Measurements from ENCODE around the gene UHRF2. TPM values are rescaled to one million over a fixed set of nuclear protein-coding genes. Genes with fewer than 3 reads are reported as not detected.
A peak's percentile ranks its signal among the peaks of the same experiment; 100 is the strongest.

The UHRF2 gene
- total RNA-seq, 1 experiment from 2014 or later = 45.2 TPM

GRCh38 chr9:6417186-6417585 is 4.2 kb downstream of the UHRF2 start:
- Mint-ChIP-seq H3K4me3 (no peak overlapping the region; a peak in 1 of 5 replicates), H3K4me1 (peaks cover 44% of the 10 kb centered on the region in 2 experiments), H3K27me3 (ENCODE audit: low read depth) (peaks cover 8% of the 10 kb centered on the region), H3K36me3 (ENCODE audit: insufficient read depth in 1 of 3, low read depth in 3 of 3) (peaks cover 9 to 21% (median 16%) of the 10 kb centered on the region in 3 experiments; a peak in 6 of 7 replicates), H3K9me3 (no peaks in the 10 kb centered on the region), H3K27ac (peak overlapping the region in 1 of 3 experiments; percentile 11; a peak in 1 of 7 replicates)
- no peak overlapping the region for H4K5ac ChIP-seq (ENCODE audit: insufficient read length, low read depth, low read length)
- H3K4me1 ChIP-seq (ENCODE audit: insufficient read depth, low read length) = no peaks in the 10 kb centered on the region; the same call in 1 of the 2 replicates
- H2BK120ac ChIP-seq (ENCODE audit: low read depth, low read length, poor library complexity, severe bottlenecking) = no peak overlapping the region
- H3K9me3 ChIP-seq (ENCODE audit: control insufficient read depth, low read depth, low read length) = no peaks in the 10 kb centered on the region
- H2BK12ac ChIP-seq (ENCODE audit: insufficient read length, low read depth, low read length) = no peak overlapping the region
- peaks cover 37% of the 10 kb centered on the region; the same call in 1 of the 2 replicates for H3K79me2 ChIP-seq (ENCODE audit: insufficient read depth, low read length)
- H3K9ac ChIP-seq (ENCODE audit: extremely low read depth, insufficient read length, low read length) = no peak overlapping the region
- no CpG with 5 or more reads among the region's 3 CpGs for WGBS (ENCODE audit: extremely low coverage, insufficient read length, low lambda C conversion rate)
- H3T11ph ChIP-seq (ENCODE audit: low read length) = no peak overlapping the region
- no peak overlapping the region for H3K4ac ChIP-seq (ENCODE audit: low read depth, low read length)
- H2BK20ac ChIP-seq (ENCODE audit: low read depth, low read length, poor library complexity, severe bottlenecking) = no peak overlapping the region
- H2AK5ac ChIP-seq (ENCODE audit: insufficient read length, low read length) = no peak overlapping the region
- no peak overlapping the region for H3K14ac ChIP-seq (ENCODE audit: insufficient read depth, low read length)
- no peak overlapping the region for H3K18ac ChIP-seq (ENCODE audit: insufficient read length, low read depth, low read length)
- no peak overlapping the region for H3K56ac ChIP-seq (ENCODE audit: insufficient read length, low read depth, low read length)
- peaks cover 12% of the 10 kb centered on the region for H3K23me2 ChIP-seq (ENCODE audit: insufficient read length, low read depth, low read length, poor library complexity, severe bottlenecking)
- H3K4me2 ChIP-seq (ENCODE audit: insufficient read depth, insufficient read length, low read length) = no peak overlapping the region
- H4K20me1 ChIP-seq (ENCODE audit: control insufficient read depth, insufficient read depth, insufficient read length) = no peaks in the 10 kb centered on the region
- no peak overlapping the region for H4K8ac ChIP-seq (replicated peaks; ENCODE audit: insufficient read length, low read depth, low read length)
- no peak overlapping the region for H2AFZ ChIP-seq (ENCODE audit: low read length)
- no peak overlapping the region for H3K27ac ChIP-seq (ENCODE audit: insufficient read length, low read depth, low read length)
- no peak for TF ChIP-seq CTCF (conservative IDR thresholded peaks at IDR 0.05)
- no peak overlapping the region for H4K91ac ChIP-seq (ENCODE audit: insufficient read length, low read depth, low read length)
- no peaks in the 10 kb centered on the region; the same call in 1 of the 2 replicates for H3K27me3 ChIP-seq (ENCODE audit: insufficient read depth, low read length)
- H3K79me1 ChIP-seq (ENCODE audit: insufficient read depth, low read depth, low read length, poor library complexity, severe bottlenecking) = peaks cover 10% of the 10 kb centered on the region
- H3K23ac ChIP-seq (ENCODE audit: insufficient read length, low read depth, low read length) = no peak overlapping the region
- no peak overlapping the region for H2BK5ac ChIP-seq (ENCODE audit: insufficient read length, low read length)
- H2BK15ac ChIP-seq (ENCODE audit: low read depth, low read length) = no peak overlapping the region
- no peak for DNase-seq
